Activated CD8-positive, alpha-beta memory T cell treated with anti-CD3 and anti-CD28 coated beads, Interleukin-2, amount 50 U/mL, for 1 hour (primary cell): ENCODE data around the gene PES1.
"Not testable (repeated sequence)": the region's sequence is repeated elsewhere in the genome, so short reads cannot be mapped to it uniquely, and the experiment has no call there.

Experiments used
- DNase-seq: peaks from one replicate; pipeline ENCODE4 v3.0.0-alpha.2; 2020; ENCODE audit errors: extremely low read depth

Gene PES1

DNA sequence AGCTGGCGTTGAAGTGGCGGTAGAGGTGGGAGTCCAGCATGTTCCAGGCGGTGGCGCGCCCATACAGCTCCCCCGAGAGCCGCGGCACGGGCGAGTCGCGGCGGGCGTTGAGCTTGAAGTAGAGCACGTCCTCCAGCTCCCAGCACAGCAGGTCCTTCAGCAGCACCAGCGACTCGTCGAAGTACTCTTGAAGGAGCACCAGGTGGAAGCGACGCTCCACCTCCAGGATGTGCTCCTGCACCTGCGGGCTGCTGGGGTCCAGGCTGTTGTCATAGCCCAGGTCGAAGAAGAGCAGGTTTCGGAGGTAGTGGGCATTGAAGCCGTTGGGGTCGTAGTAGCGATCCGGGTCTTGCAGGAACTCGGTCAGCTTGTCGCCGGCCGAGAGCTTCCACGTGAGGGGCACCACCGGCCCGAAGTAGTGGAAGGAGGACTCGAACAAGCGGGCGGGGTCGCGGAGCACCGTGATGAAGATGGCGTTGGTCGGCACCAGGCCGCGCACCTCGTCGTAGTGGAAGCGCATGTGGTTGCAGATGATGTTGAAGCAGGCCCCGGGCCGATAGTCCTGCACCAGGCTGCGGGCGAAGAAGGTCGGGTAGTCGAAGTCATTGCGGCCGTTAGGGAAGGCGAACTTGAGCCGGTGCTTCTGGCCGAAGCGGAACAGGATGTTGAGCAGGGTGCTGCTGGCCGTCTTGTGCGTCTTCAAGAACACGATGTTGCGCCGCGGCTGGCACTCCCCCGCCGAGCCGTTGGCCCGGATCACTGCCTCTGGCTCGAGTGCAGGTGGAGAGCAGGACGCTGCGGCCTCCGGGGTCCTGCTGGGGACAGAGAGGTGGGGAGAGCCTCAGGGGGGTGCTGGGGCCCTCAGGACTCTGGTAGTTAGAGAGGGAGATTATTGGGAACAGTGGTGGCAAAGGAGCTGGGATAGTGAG lies 36.2 kb downstream of the PES1 start:
- no peak for DNase-seq

DNA sequence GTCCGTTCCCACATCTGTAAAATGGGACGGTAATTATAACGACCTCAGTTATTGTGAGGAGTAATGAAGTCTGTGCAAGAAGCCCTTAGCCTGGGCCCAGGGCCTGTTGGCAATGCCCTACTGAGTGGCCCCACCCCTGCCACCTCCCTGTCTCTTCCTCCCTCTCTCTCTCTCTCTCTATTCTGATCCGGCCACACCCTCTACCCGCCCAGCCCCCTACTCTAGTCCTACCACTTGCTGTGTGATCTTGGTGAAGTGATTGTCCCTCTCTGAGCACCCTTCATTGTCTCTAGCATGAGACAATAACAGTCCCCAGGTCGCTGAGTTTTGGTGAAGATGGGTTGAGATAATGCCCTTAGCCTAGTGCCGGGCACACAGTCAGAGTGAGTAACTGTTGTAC lies 37.7 kb downstream of the PES1 start:
- no peak for DNase-seq

DNA sequence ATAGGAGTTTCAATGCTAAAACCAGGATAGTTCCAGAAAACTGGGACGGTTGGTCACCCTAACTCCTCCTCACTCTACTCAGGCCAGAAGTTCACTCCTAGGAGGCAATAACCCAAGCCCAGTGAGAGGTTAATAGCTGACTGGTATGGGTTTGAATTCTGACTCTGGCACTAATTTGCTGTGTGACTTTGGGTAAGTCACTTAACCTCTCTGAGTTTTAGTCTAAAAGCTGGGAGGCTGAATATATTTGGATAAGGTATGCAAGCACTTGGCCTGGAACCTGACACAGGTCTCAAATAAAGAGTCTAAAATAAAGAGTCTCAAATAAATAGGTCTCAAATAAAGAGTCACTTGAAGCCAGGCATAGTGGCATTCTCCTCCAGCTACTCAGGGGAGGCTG lies 39.0 kb downstream of the PES1 start:
- no peak for DNase-seq

DNA sequence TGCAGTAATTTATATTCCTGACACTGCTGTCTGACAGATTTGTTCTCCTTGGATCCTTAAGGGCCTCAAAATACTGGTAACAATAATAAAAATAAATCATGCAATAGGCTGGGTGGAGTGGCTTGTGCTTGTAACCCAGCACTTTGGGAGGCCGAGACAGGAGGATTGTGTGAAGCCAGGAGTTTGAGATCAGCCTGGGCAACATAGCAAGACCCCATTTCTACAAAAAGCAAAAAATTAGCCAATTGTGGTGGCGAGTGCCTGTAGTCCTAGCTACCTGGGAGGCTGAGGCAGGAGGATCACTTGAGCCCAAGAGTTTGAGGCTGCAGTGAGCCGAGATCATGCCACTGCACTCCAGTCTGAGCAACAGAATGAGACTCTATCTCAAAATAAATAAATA lies 39.9 kb downstream of the PES1 start:
- not testable (repeated sequence) for DNase-seq

DNA sequence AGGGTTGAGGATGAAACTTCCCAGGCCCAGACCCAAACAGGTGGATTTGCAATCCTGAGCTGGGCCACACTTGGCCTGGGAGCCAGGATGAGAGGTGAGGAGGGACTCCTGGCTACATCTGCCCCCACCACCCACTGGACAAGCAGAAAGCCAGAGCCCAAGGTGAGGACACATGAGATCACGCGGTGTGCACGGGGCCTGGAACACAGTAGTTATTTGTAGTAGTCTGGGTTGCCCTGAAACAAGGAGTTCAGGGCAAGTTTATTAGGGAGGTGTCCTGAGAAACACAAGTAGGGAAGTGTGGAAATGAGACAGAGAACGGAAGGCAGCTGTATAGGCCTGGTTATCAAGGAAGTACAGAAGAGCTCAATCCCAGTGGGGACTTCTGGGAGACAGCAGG lies 44.5 kb downstream of the PES1 start:
- DNase-seq = no peak

DNA sequence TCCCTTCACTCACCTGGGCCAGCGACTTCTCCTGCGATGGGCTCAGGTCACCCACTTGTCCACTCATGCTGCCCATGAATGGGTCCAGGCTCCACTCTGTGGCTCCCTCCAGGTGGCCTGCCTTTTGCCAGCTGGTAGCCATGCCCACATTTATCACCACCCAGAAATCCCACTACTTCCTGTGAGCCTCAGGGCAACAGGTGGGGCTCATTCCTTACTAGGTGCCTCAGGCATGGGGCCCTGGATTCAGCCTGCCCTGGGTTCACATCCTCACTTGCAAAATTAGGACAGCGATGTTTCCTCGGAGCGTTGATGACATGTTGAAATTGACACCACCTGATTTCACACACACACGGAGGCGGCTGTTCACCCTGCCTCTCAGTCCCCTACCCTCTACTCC lies 45.1 kb downstream of the PES1 start, which contains the start of gene SEC14L6:
Gene SEC14L6 (minus strand): TSS at position 126 of the 400 bp plus-strand sequence. CDS start 59 bp downstream, at position 67.
- no peak for DNase-seq

DNA sequence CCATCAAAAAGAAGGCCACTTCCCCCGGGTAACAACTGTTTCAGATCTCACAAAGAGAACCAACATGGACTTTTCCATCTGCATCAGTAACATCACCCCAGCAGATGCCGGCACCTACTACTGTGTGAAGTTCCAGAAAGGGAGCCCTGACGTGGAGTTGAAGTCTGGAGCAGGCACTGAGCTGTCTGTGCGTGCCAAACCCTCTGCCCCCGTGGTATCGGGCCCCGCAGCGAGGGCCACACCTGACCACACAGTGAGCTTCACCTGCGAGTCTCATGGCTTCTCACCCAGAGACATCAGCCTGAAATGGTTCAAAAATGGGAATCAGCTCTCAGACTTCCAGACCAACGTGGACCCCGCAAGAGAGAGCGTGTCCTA lies 48.9 kb downstream of the PES1 start:
- no peak for DNase-seq

DNA sequence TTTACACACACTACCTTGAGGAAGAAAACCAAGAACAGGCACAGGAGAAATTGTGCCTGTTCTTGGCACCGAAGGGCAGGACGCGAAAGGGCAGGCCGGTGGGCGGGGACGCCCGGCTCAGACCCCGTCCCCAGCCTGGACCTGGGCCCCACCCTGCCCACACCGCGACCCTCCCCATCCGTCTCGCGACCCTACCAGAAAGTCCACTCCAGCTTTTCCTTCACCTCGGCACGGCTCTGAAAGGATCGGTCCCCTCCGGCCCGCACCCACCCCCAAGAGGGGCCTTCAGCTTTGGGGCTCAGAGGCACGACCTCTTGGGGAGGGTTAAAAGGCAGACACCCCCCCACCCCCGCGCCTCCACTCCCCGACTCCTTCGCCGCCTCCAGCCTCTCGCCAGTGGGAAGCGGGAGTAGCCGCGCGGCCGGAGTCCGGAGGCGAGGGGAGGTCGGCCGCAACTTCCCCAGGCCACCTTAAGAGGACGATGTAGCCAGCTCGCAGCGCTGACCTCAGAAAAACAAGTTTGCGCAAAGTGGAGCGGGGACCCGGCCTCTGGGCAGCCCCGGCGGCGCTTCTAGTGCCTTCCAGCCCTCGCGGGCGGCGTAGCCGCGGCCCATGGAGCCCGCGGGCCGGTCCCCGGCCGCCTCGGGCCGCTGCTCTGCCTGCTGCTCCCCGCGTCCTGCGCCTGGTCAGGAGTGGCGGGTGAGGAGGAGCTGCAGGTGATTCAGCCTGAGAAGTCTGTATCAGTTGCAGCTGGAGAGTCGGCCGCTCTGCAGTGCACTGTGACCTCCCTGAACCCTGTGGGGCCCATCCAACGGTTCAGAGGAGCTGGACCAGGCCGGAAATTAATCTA lies 49.5 kb downstream of the PES1 start:
- no peak for DNase-seq

DNA sequence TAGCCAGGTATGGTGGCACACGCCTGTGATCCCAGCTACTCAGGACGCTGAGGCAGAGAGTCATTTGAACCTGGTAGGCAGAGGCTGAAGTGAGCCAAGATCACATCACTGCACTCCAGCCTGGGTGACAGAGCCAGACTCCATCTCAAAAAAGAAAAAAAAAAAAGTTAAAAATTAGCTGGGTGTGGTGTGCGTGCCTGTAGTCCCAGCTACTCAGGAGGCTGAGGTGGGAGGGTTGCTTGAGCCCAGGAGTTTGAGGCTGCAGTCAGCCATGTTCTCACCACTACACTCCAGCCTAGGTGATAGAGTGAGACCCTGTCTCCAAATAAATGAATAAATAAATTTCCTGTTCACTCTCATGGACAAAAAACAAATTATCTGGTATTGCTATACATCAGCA lies 50.2 kb downstream of the PES1 start:
- DNase-seq = not testable (repeated sequence)

DNA sequence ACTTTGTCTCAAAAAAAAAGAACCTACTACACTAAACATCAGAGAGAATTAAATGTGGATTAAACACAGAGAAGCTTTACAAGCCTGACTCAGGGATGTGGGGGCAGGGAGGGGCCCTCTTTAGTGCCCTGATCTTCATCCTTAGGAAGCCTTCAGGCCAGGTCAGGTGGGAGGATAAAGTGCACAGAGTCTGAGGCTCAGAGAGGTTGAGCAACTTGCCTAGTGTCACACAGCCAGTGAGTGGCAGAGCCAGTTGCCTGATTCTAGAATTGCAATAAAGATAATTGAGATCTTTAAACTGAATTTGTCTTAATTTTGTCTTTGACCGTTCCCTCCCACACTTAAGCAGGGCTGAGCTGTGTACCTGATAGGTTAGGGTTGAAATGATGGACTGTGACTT lies 52.3 kb downstream of the PES1 start:
- DNase-seq = no peak

DNA sequence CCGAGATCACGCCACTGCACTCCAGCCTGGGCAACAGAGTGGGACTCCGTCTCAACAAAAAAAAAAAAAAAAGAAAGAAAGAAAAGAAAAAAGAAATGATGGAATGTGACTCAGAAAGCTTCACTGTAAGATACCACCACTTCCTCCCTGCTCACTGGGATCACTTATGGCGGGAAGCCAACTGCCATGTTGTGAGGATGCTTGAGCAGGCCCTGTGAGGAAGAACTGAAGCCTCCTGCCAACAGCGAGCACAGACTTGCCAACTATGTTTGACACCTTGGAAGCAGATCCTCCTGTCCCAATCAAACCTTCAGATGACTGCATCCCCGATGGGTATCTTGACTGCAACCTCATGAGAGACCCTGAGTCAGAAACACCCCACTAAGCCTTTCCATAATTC lies 53.4 kb downstream of the PES1 start:
- DNase-seq = no peak

DNA sequence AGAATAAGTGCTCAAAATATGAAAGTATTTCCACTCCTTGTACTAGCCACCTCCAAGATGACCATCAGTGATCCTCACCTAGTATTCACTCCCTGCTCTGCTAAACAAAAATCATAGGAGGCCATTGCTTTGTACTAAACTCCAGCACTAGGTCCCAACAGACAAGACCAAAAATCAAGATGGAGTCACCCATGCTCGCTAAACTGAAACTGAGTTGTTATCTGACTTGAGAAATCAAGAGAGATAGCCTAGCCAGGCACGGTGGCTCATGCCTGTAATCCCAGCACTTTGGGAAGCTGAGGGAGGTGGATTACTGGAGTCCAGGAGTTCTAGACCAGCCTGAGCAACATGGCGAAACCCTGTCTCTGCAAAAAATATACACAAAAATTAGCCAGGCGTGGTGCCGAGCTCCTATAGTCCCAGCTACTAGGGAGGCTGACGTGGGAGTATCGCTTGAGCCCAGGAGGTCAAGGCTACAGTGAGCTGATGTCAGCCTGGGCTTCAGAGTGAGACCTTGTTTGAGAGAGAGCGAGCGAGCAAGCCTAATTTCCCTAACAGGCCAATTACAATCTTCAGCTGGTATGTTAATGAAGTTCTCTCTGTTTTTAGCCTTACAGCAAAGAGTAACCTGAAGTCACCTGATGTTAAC lies 54.5 kb downstream of the PES1 start:
- DNase-seq = no peak

DNA sequence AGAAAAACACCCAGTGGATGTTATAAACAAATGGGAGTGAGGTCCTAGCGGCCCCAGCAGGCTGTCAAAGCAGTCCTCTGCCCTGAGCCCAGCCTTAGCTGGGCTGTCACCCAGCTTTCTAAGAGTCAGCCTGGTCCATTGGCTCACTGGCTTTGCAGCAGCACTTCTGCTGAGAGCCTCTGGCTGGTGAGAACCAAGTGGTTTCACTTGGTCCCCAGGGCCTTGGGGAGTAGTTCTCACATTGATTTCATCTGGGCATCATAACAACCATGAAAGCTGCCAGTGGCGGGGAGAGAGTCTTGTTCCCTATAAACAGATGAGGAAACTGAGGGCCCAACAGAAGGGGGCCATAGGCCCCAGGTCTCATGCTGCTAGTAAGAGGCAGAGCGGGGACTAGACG lies 56.5 kb downstream of the PES1 start:
- DNase-seq = no peak

DNA sequence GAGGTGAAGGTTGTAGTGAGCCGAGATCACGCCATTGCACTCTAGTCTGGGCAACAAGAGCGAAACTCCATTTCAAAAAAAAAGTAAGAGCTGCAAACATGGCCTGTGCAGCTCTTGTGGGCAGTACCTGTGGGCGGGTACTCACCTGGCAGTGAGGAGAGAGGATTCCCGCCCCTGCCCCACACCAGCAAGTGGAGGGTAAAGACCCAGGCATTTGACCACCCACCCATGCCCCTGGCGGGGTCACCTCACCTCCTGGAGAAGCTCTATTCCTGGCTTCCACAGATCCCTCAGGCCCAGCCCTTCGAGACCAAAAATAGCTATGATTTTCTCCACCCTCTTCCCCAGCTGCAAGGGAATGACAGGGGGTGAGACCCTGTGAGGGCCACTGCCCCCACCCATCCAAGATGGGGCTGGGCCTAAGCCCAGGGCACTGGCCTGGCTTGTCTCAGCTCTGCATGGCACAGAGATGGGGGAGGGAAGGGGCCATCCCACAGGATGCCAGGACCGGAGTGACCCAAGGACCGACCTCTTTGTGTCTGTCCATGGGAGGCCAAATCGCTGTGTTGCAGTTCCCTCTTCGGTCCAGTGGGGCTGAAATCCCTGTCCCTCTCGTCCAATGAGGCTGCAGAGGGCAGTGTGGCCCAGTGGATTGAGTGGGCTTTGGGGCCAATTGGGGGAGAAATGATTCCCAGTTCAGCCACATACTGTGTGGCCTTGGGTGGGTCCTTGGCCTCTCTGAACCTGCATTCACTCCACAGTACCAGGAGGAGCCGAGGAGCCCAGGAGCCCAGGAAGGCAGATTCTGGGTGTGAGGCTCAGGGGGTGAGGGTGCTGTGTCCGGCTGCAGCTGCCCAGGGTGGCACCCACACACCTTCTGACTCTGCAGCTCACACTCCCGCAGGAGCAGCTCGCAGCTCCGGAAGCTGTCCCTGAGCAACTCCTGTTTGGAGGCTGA lies 59.8 kb downstream of the PES1 start:
- DNase-seq = no peak

DNA sequence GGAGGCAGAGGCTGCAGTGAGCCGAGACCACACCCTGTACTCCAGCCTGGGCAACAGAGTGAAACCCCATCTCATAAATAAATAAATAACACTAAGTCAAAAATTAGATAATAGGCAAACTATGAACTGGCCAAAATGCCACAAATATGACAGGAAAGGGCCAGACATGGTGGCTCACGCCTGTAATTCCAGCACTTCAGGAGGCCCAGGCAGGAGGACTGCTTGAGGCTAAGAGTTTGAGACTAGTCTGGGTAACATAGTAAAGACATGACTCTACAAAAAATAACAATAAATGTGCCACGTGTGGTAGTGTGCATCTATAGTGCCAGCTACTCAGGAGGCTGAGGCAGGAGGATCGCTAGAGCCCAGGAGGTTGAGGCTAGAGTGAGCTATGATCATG lies 65.1 kb downstream of the PES1 start:
- DNase-seq = no peak
